ENCODE results near the gene PIAS4. TPM values are rescaled to one million over a fixed set of nuclear protein-coding genes. Genes with fewer than 3 reads are reported as not detected.

The PIAS4 gene
- total RNA-seq, 1 donor from 2014 or later: 56.3 TPM

- DNase-seq (ENCODE audit: low spot score, unreplicated experiment): peak; percentile 18
- H3K36me3 Mint-ChIP-seq (ENCODE audit: insufficient read depth): peaks cover 17% of the 10 kb centered on the region
- H3K27ac Mint-ChIP-seq: peak overlapping the region; percentile 99
- no peaks in the 10 kb centered on the region for H3K9me3 Mint-ChIP-seq (ENCODE audit: low read depth)
- TF ChIP-seq, protein P1, sequence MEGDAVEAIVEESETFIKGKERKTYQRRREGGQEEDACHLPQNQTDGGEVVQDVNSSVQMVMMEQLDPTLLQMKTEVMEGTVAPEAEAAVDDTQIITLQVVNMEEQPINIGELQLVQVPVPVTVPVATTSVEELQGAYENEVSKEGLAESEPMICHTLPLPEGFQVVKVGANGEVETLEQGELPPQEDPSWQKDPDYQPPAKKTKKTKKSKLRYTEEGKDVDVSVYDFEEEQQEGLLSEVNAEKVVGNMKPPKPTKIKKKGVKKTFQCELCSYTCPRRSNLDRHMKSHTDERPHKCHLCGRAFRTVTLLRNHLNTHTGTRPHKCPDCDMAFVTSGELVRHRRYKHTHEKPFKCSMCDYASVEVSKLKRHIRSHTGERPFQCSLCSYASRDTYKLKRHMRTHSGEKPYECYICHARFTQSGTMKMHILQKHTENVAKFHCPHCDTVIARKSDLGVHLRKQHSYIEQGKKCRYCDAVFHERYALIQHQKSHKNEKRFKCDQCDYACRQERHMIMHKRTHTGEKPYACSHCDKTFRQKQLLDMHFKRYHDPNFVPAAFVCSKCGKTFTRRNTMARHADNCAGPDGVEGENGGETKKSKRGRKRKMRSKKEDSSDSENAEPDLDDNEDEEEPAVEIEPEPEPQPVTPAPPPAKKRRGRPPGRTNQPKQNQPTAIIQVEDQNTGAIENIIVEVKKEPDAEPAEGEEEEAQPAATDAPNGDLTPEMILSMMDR (IDR thresholded peaks at IDR 0.05; ENCODE audit: unreplicated experiment): peak; percentile 16
- peak overlapping the region; percentile 89 for H3K4me3 Mint-ChIP-seq (ENCODE audit: low read depth)
- H3K4me1 Mint-ChIP-seq (ENCODE audit: low read depth): peaks cover 25% of the 10 kb centered on the region
- no peaks in the 10 kb centered on the region for H3K27me3 Mint-ChIP-seq
Measured at GRCh38 chr19:3969435-3970312, 37.9 kb upstream of the PIAS4 start.

GRCh38 chr19:3970313-3970807 lies 37.2 kb upstream of the PIAS4 start:
- no peaks in the 10 kb centered on the region for H3K9me3 Mint-ChIP-seq (ENCODE audit: low read depth)
- H3K36me3 Mint-ChIP-seq (ENCODE audit: insufficient read depth): peaks cover 16% of the 10 kb centered on the region
- TF ChIP-seq, protein P1 (IDR thresholded peaks at IDR 0.05; ENCODE audit: unreplicated experiment): no peak
- H3K4me1 Mint-ChIP-seq (ENCODE audit: low read depth): peaks cover 25% of the 10 kb centered on the region
- DNase-seq (ENCODE audit: low spot score, unreplicated experiment): peak; percentile 8
- peak overlapping the region; percentile 89 for H3K4me3 Mint-ChIP-seq (ENCODE audit: low read depth)
- peak overlapping the region; percentile 99 for H3K27ac Mint-ChIP-seq
- H3K27me3 Mint-ChIP-seq: no peaks in the 10 kb centered on the region

- TF ChIP-seq, protein P1 (IDR thresholded peaks at IDR 0.05; ENCODE audit: unreplicated experiment): no peak
- peak; percentile 97 for DNase-seq (ENCODE audit: low spot score, unreplicated experiment)
- H3K27me3 Mint-ChIP-seq: no peaks in the 10 kb centered on the region
- no peaks in the 10 kb centered on the region for H3K9me3 Mint-ChIP-seq (ENCODE audit: low read depth)
- peak within 1 kb of the TSS; percentile 99 for H3K27ac Mint-ChIP-seq
- H3K4me3 Mint-ChIP-seq (ENCODE audit: low read depth): peak within 1 kb of the TSS; percentile 89
- H3K36me3 Mint-ChIP-seq (ENCODE audit: insufficient read depth): peaks cover 14% of the 10 kb centered on the region
- H3K4me1 Mint-ChIP-seq (ENCODE audit: low read depth): peaks cover 25% of the 10 kb centered on the region
Measured at GRCh38 chr19:3970808-3971598, 36.5 kb upstream of the PIAS4 start, which contains the start of gene DAPK3. DAPK3 (minus strand) TSS chr19:3971099; CDS start chr19:3969735, 1,364 bp downstream.

DNA sequence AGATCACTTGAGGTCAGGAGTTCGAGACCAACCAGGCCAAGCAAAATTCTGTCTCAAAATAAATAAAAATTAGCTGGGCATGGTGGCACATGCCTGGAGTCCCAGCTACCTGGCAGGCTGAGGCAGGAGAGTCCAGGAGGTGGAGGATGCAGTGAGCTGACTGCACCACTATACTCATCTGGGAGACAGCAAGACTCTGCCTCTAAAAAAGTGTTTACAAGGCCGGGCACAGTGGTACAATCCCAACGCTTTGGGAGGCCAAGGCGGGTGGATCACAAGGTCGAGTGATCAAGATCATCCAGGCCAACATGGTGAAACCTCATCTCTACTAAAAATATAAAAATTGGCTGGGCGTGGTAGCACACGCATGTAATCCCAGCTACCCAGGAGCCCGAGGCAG lies 32.4 kb upstream of the PIAS4 start:
- no peak for DNase-seq (ENCODE audit: low spot score, unreplicated experiment)
- Mint-ChIP-seq H3K4me1 (ENCODE audit: low read depth) (peaks cover 6% of the 10 kb centered on the region), H3K9me3 (ENCODE audit: low read depth) (no peaks in the 10 kb centered on the region), H3K27ac (no peak overlapping the region), H3K27me3 (no peaks in the 10 kb centered on the region), H3K4me3 (ENCODE audit: low read depth) (no peak overlapping the region), H3K36me3 (ENCODE audit: insufficient read depth) (peaks cover 10% of the 10 kb centered on the region)
- TF ChIP-seq, protein P1 (IDR thresholded peaks at IDR 0.05; ENCODE audit: unreplicated experiment): no peak

DNA sequence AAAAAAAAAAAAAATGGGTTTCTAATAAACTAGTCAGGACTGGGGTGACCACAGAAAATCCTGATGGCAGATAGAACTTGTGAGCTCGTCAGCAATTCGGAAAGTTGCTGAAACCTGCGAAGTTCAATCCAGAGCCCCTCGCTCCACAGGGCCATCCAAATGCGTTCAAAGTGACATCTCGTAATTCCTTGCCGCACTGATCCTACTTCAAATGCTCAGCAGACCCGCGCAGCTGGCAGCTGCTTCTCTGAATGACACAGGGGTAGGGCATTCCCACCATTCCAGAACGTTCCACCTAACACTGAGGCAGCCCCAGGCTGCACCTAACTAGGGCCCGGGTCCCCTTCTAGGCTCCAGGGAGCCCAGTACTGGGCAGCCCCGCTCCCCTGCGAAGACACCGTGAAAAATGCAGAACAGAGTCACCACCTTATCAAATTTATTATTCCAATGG lies 31.9 kb upstream of the PIAS4 start:
- Mint-ChIP-seq H3K27ac (peak overlapping the region; percentile 74), H3K9me3 (ENCODE audit: low read depth) (no peaks in the 10 kb centered on the region), H3K4me3 (ENCODE audit: low read depth) (no peak overlapping the region), H3K4me1 (ENCODE audit: low read depth) (peaks cover 3% of the 10 kb centered on the region), H3K27me3 (no peaks in the 10 kb centered on the region), H3K36me3 (ENCODE audit: insufficient read depth) (peaks cover 10% of the 10 kb centered on the region)
- TF ChIP-seq, protein P1 (IDR thresholded peaks at IDR 0.05; ENCODE audit: unreplicated experiment): no peak
- no peak for DNase-seq (ENCODE audit: low spot score, unreplicated experiment)

Data from progenitor cell of endocrine pancreas (in vitro differentiated cells).